PC-9 (cell line): Measurements from ENCODE around the gene MICAL2. TPM values are rescaled to one million over a fixed set of nuclear protein-coding genes. Genes with fewer than 3 reads are reported as not detected.

Experiments
- Bru-seq: library from RNA; stranded (reverse); fragments of 400-500 nt; gene quantifications from one replicate; lab custom pipeline; 2021; lab: Mats Ljungman, UMichigan
- BruChase-seq, 2 experiments: library from RNA; stranded (reverse); fragments of 400-500 nt; gene quantifications; one replicate each; lab custom pipeline; 2021; lab: Mats Ljungman, UMichigan
- BruUV-seq: library from RNA; stranded (reverse); fragments of 400-500 nt; replicated peaks from 2 replicates; lab custom pipeline; 2021; lab: Mats Ljungman, UMichigan
- CTCF ChIA-PET: fragments of 300-600 bp; sonication (Branson Sonifier 250); formaldehyde crosslinking; loops from one replicate; lab custom pipeline; 2022; ENCODE audit warnings: antibody characterized with exemption; lab: Charles Lee
- POLR2A ChIA-PET: fragments of 300-600 bp; sonication (Branson Sonifier 250); formaldehyde crosslinking; loops from one replicate; lab custom pipeline; 2022; ENCODE audit warnings: antibody characterized with exemption; ENCODE audit not compliant: unreplicated experiment; lab: Charles Lee
- DNase-seq, 2 experiments: peaks; one replicate each; pipeline versions ENCODE4 v3.0.0 to v3.0.0-alpha.2; 2015 to 2022; ENCODE audit warnings: mixed read lengths in 1 of 2
- H2AFZ ChIP-seq: fragments of 200-600 bp; sonication (generic); 2 replicates; pipeline ENCODE4 v1.8.1; 2017; ENCODE audit warnings: antibody characterized with exemption
- H3F3A ChIP-seq: fragments of 200-600 bp; sonication (generic); 2 replicates; pipeline ENCODE4 v1.8.1; 2017; ENCODE audit warnings: antibody characterized with exemption, mild to moderate bottlenecking, low read depth; ENCODE audit not compliant: insufficient read depth
- H3K27ac ChIP-seq: fragments of 200-600 bp; sonication (generic); 2 replicates; pipeline ENCODE4 v1.6.1; 2016; ENCODE audit warnings: mixed run types
- H3K27me3 ChIP-seq: fragments of 200-600 bp; sonication (generic); 2 replicates; pipeline ENCODE4 v1.6.1; 2016; ENCODE audit warnings: low read depth, mixed run types; ENCODE audit not compliant: insufficient read depth
- H3K36me3 ChIP-seq: fragments of 200-600 bp; sonication (generic); 2 replicates; pipeline ENCODE4 v1.6.1; 2016; ENCODE audit warnings: low read depth, mixed run types
- H3K4me1 ChIP-seq: fragments of 200-600 bp; sonication (generic); replicated peaks from 2 replicates; pipeline ENCODE4 v1.6.1; 2016; ENCODE audit warnings: mixed run types; ENCODE audit not compliant: insufficient read depth
- H3K4me2 ChIP-seq: fragments of 200-600 bp; sonication (generic); 2 replicates; pipeline ENCODE4 v1.6.1; 2017; ENCODE audit warnings: mixed run types
- H3K4me3 ChIP-seq: fragments of 200-600 bp; sonication (generic); 2 replicates; pipeline ENCODE4 v1.6.1; 2016; ENCODE audit warnings: mixed run types
- H3K79me2 ChIP-seq: fragments of 200-600 bp; sonication (generic); 2 replicates; pipeline ENCODE4 v1.6.1; 2017; ENCODE audit warnings: low read depth, mixed run types
- H3K9me2 ChIP-seq: fragments of 200-600 bp; sonication (generic); 2 replicates; pipeline ENCODE4 v1.8.1; 2017; ENCODE audit warnings: mild to moderate bottlenecking; ENCODE audit not compliant: insufficient read depth
- H3K9me3 ChIP-seq: fragments of 200-600 bp; sonication (generic); 2 replicates; pipeline ENCODE4 v1.8.1; 2016; ENCODE audit warnings: low read depth; ENCODE audit not compliant: insufficient read depth
- H4K20me1 ChIP-seq: fragments of 200-600 bp; sonication (generic); 2 replicates; pipeline ENCODE4 v1.8.1; 2017; ENCODE audit not compliant: insufficient read depth
- CTCF ChIP-seq: fragments of 200-600 bp; sonication (generic); conservative IDR thresholded peaks from 2 replicates; pipeline ENCODE4 v1.6.1; 2017; ENCODE audit warnings: mixed run types, antibody characterized with exemption, mild to moderate bottlenecking, moderate library complexity
- EZH2 ChIP-seq: fragments of 200-600 bp; sonication (generic); IDR thresholded peaks from 2 replicates; pipeline ENCODE4 v1.8.0; 2017; ENCODE audit warnings: antibody characterized with exemption, low read depth
- intact Hi-C: fragments of 100-400 bp; cut with micrococcal nuclease; formaldehyde crosslinking; loops from one replicate; pipeline ENCODE4 v1.10.0; 2022; ENCODE audit not compliant: unreplicated experiment
- long read RNA-seq: library from polyadenylated mRNA; stranded (forward); transcript quantifications from one replicate; pipeline ENCODE4 v2.0.0, GENCODE V29; 2022
- total RNA-seq: library from RNA; stranded (reverse); gene quantifications from 2 replicates; pipeline ENCODE4 v1.2.3, GENCODE V29; 2021

MICAL2 gene
- total RNA-seq (30.5 and 32.4 TPM in 2 replicates), Bru-seq, nascent RNA (percentile 61 among the genes with signal in this experiment), BruChase-seq, experiment 1, labeled RNA remaining after a 2-hour chase (percentile 60 among the genes with signal in this experiment), BruChase-seq, experiment 2, labeled RNA remaining after a 6-hour chase (percentile 60 among the genes with signal in this experiment)
- long read RNA-seq, partial matches to known transcripts = 2 of 16 reads
- long read RNA-seq, other reads (novel, unspliced or antisense) = 14 of 16 reads

DNA sequence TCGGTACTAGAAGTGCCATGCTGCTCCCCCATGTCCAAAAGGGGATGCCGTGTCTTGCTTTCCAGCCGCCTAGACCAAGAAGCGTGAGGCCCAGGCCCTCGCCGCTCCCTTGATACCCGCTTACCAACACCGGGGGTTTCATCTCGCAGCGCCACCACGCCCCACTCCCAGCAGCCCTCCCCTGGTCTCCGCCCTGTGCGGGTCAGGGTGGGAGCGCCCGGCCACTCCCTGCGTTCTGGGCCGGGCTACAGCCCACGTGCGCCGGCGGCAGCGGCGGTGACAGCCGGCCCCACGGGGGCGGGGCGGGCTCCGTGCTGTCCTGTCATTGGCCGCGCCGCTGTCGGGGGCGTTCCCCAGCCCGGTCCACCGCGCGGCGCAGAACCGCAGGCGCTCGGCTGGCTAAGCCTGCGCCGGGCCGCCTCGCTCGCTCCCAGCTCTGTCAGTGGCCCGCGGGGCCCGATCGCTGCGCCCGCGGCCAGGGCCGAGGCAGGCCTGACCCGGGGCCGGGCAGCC is at the start of gene MICAL2:
Gene MICAL2 (plus strand): TSS at position 390 of the 513 bp plus-strand sequence. CDS start 51,566 bp downstream, outside the sequence.
- Histone ChIP-seq H3K9me3 (no peaks in the 10 kb centered on the region), H3K27me3 (no peaks in the 10 kb centered on the region), H3F3A (no peaks in the 10 kb centered on the region), H2AFZ (peak within 1 kb of the TSS; percentile 76), H3K4me3 (peak within 1 kb of the TSS; percentile 81), H3K36me3 (no peaks in the 10 kb centered on the region), H3K79me2 (peaks cover 45% of the 10 kb centered on the region), H3K9me2 (no peaks in the 10 kb centered on the region), H3K27ac (peak within 1 kb of the TSS; percentile 41; the same call in 1 of the 2 replicates), H4K20me1 (no peaks in the 10 kb centered on the region), H3K4me2 (peak within 1 kb of the TSS; percentile 89), H3K4me1 (peaks cover 20% of the 10 kb centered on the region)
- no peak for TF ChIP-seq EZH2
- TF ChIP-seq CTCF = no peak
- peak; percentile 71 to 87 for DNase-seq
- CTCF ChIA-PET = interaction anchor here (0.7 to 1.0 kb wide), 2 partner anchors 18 to 20 kb away, joined by 5 to 8 read pairs; no protein-coding TSS in a partner anchor
- POLR2A ChIA-PET = interaction anchor here (1.2 kb wide), 1 partner anchor 20 kb away, joined by 6 read pairs; no protein-coding TSS in a partner anchor
- intact Hi-C loops = loop anchor here (5.0 to 10.0 kb wide), 2 partner anchors 55 to 172 kb away; no protein-coding TSS in a partner anchor
- no TSS peak for BruUV-seq

GRCh38 chr11:12061851-12062560 is 48.4 kb upstream of the MICAL2 start:
- Histone ChIP-seq H3K4me3 (no peak overlapping the region), H3K79me2 (no peaks in the 10 kb centered on the region), H4K20me1 (no peaks in the 10 kb centered on the region), H3K27me3 (no peaks in the 10 kb centered on the region), H3K27ac (no peak overlapping the region), H3K4me1 (peaks cover 16% of the 10 kb centered on the region), H3K9me2 (no peaks in the 10 kb centered on the region), H3K9me3 (no peaks in the 10 kb centered on the region), H3K36me3 (no peaks in the 10 kb centered on the region), H3F3A (peaks cover 10% of the 10 kb centered on the region), H2AFZ (no peak overlapping the region), H3K4me2 (no peak overlapping the region)
- CTCF ChIA-PET = no interaction called here
- TF ChIP-seq CTCF (no peak), EZH2 (no peak)
- intact Hi-C loops = no loop called here
- POLR2A ChIA-PET = no interaction called here
- BruUV-seq = no TSS peak
- DNase-seq = no peak

DNA sequence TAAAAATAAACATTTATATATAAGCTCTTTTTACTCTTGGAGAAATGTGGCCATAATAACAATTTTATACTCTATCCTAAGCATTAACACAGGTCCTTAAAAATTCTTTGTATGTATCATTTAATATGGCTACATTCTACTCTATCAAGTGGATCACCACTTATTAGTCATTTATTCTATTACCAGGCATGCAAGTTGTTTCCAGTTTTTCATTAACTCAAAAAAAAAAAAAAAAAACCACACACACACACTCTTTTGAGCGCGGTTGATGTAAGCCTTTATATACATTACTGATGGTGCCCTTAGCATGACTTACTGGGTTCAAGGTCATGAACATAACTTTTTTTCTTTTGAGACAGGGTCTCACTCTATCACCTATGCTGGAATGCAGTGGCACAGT is 47.1 kb upstream of the MICAL2 start:
- intact Hi-C loops = no loop called here
- POLR2A ChIA-PET = no interaction called here
- H3K27me3 ChIP-seq = no peaks in the 10 kb centered on the region
- no peaks in the 10 kb centered on the region for H3K79me2 ChIP-seq
- TF ChIP-seq EZH2 (no peak), CTCF (no peak)
- H3K4me2 ChIP-seq = no peak overlapping the region
- no peak overlapping the region for H3K27ac ChIP-seq
- H4K20me1 ChIP-seq = no peaks in the 10 kb centered on the region
- CTCF ChIA-PET = no interaction called here
- BruUV-seq = no TSS peak
- H3F3A ChIP-seq = peaks cover 19% of the 10 kb centered on the region
- no peak overlapping the region for H2AFZ ChIP-seq
- no peaks in the 10 kb centered on the region for H3K9me3 ChIP-seq
- no peak overlapping the region for H3K4me3 ChIP-seq
- no peak for DNase-seq
- H3K9me2 ChIP-seq = no peaks in the 10 kb centered on the region
- H3K36me3 ChIP-seq = no peaks in the 10 kb centered on the region
- peaks cover 28% of the 10 kb centered on the region for H3K4me1 ChIP-seq
